ENCODE data around the gene HDX.
"Not testable (repeated sequence)": the region's sequence is repeated elsewhere in the genome, so short reads cannot be mapped to it uniquely, and the experiment has no call there.

Gene HDX

GRCh38 chrX:84501798-84502628 lies at the start of gene HDX:
TSS of gene HDX (minus strand) at chrX:84502453. CDS start at chrX:84475397, 27,056 bp downstream.
- DNase-seq = peak; percentile 73

GRCh38 chrX:84541315-84541714 lies 39.1 kb upstream of the HDX start:
- DNase-seq = not testable (repeated sequence)

GRCh38 chrX:84537627-84538026 lies 35.4 kb upstream of the HDX start:
- DNase-seq = not testable (repeated sequence)

GRCh38 chrX:84488426-84488825 lies 13.8 kb downstream of the HDX start:
- DNase-seq = no peak

GRCh38 chrX:84487365-84488353 lies 14.6 kb downstream of the HDX start:
- DNase-seq = no peak

- no peak for DNase-seq
These were observed 23.2 kb downstream of the HDX start for GRCh38 chrX:84479086-84479485.

- DNase-seq = no peak
These were observed 25.1 kb downstream of the HDX start for GRCh38 chrX:84477114-84477513.

GRCh38 chrX:84475596-84475995 lies 26.7 kb downstream of the HDX start:
- no peak for DNase-seq

- no peak for DNase-seq
These were observed 27.2 kb downstream of the HDX start for GRCh38 chrX:84475101-84475500.

GRCh38 chrX:84469226-84469625 lies 33.0 kb downstream of the HDX start:
- no peak for DNase-seq

GRCh38 chrX:84467898-84468297 lies 34.4 kb downstream of the HDX start:
- DNase-seq = no peak

- no peak for DNase-seq
These were observed 48.7 kb downstream of the HDX start for GRCh38 chrX:84453351-84454246.

GRCh38 chrX:84441143-84441542 lies 61.1 kb downstream of the HDX start:
- no peak for DNase-seq

- no peak for DNase-seq
These were observed 87.1 kb downstream of the HDX start for GRCh38 chrX:84415140-84415539.

- peak; percentile 32 for DNase-seq
These were observed 138.6 kb downstream of the HDX start for GRCh38 chrX:84363663-84364062.

GRCh38 chrX:84363051-84363450 lies 139.2 kb downstream of the HDX start:
- no peak for DNase-seq

- DNase-seq = no peak
These were observed 139.9 kb downstream of the HDX start for GRCh38 chrX:84362184-84362838.

GRCh38 chrX:84358271-84358670 lies 144.0 kb downstream of the HDX start:
- DNase-seq = no peak

- DNase-seq = no peak
These were observed 145.0 kb downstream of the HDX start for GRCh38 chrX:84357296-84357695.

- DNase-seq = no peak
These were observed 161.3 kb downstream of the HDX start for GRCh38 chrX:84340968-84341367.

- peak; percentile 6 for DNase-seq
These were observed 162.5 kb downstream of the HDX start for GRCh38 chrX:84339507-84340364.

Measured in NCI-H2107 (cell line).